Upper lobe of left lung (tissue), 6 donors: ENCODE measurements around the gene CFAP97D1. TPM values are rescaled to one million over a fixed set of nuclear protein-coding genes. Genes with fewer than 3 reads are reported as not detected.

Experiments
- ATAC-seq, 2 donors: fragments of 200-7000 bp; cut with Tn5 transposase; one replicate each; pipeline ENCODE4 v1.9.1; 2022; ENCODE audit warnings: mild to moderate bottlenecking in 2 of 2, moderate library complexity in 2 of 2; ENCODE audit not compliant: low FRiP score in 2 of 2
- DNase-seq, 2 donors: peaks; one replicate each; pipeline ENCODE4 v3.0.0-alpha.2; 2019 to 2020
- H3K27ac ChIP-seq, 4 donors: fragments of 200-600 bp; sonication (generic); one replicate each; pipeline ENCODE4 v1.5.1; 2016 to 2019
- H3K27me3 ChIP-seq, 4 donors: fragments of 200-600 bp; sonication (generic); one replicate each; pipeline ENCODE4 v1.5.1; 2017 to 2019
- H3K36me3 ChIP-seq, 4 donors: fragments of 200-600 bp; sonication (generic); one replicate each; pipeline ENCODE4 v1.5.1; 2016 to 2019
- H3K4me1 ChIP-seq, 4 donors: fragments of 200-600 bp; sonication (generic); one replicate each; pipeline ENCODE4 v1.5.1; 2018 to 2019
- H3K4me3 ChIP-seq, 4 donors: fragments of 200-600 bp; sonication (generic); one replicate each; pipeline ENCODE4 v1.5.1; 2017 to 2019; ENCODE audit warnings: mild to moderate bottlenecking in 2 of 4, moderate library complexity in 1 of 4
- H3K9me3 ChIP-seq, 4 donors: fragments of 200-600 bp; sonication (generic); one replicate each; pipeline ENCODE4 v1.5.1; 2018 to 2019
- EP300 ChIP-seq, 4 donors: sonication (generic); formaldehyde crosslinking; IDR thresholded peaks; one replicate each; pipeline ENCODE4 v1.5.1; 2017; ENCODE audit warnings: antibody characterized with exemption in 4 of 4, control low read depth in 2 of 4
- POLR2A ChIP-seq, 4 donors: fragments of 450-650 bp; IDR thresholded peaks; one replicate each; pipeline ENCODE4 v1.5.1; 2016 to 2017; ENCODE audit warnings: antibody characterized with exemption in 4 of 4, mild to moderate bottlenecking in 2 of 4
- POLR2AphosphoS5 ChIP-seq, 2 donors: sonication (generic); formaldehyde crosslinking; IDR thresholded peaks; one replicate each; pipeline ENCODE4 v1.5.1; 2017; ENCODE audit warnings: antibody characterized with exemption in 2 of 2
- WGBS, 2 donors: methylation state at CpG; one replicate each; pipeline ENCODE4 v1.1.5; 2017 to 2018; 5-methylcytosine and 5-hydroxymethylcytosine counted together
- total RNA-seq, 6 donors: library from RNA; depleted of rRNA in 4 of 6; stranded (reverse); fragments of >200 nt in 4 of 6; gene quantifications; one replicate each; pipeline versions ENCODE4 v1.1.0 to v1.2.1, GENCODE V29; 2016 to 2021
- TF ChIP-seq, protein P1 (sequence below), 6 experiments: fragments of 450-650 bp in 4 of 6; fragments of 200-600 bp in 2 of 6; sonication (generic) in 2 of 6; IDR thresholded peaks; one replicate each; pipeline ENCODE4 v1.5.1; 2016 to 2019; ENCODE audit warnings: antibody characterized with exemption in 6 of 6
- donor health status: DM: no; HTN: no; CAD: no; lungs with moderate emphysema.
- donor health status: DM: no; HTN: yes; CAD: no; lungs with severe emphysema.

CFAP97D1 gene
- total RNA-seq, 6 donors from 2014 or later, result 0.17 TPM; not detected in 5

- TF ChIP-seq, protein P1, sequence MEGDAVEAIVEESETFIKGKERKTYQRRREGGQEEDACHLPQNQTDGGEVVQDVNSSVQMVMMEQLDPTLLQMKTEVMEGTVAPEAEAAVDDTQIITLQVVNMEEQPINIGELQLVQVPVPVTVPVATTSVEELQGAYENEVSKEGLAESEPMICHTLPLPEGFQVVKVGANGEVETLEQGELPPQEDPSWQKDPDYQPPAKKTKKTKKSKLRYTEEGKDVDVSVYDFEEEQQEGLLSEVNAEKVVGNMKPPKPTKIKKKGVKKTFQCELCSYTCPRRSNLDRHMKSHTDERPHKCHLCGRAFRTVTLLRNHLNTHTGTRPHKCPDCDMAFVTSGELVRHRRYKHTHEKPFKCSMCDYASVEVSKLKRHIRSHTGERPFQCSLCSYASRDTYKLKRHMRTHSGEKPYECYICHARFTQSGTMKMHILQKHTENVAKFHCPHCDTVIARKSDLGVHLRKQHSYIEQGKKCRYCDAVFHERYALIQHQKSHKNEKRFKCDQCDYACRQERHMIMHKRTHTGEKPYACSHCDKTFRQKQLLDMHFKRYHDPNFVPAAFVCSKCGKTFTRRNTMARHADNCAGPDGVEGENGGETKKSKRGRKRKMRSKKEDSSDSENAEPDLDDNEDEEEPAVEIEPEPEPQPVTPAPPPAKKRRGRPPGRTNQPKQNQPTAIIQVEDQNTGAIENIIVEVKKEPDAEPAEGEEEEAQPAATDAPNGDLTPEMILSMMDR (IDR thresholded peaks at IDR 0.05), result no peak
- TF ChIP-seq EP300 (IDR thresholded peaks at IDR 0.05), result no peak
- no peak for TF ChIP-seq POLR2AphosphoS5 (IDR thresholded peaks at IDR 0.05)
- TF ChIP-seq POLR2A (IDR thresholded peaks at IDR 0.05), result no peak
- peaks cover 0 to 87% (median 36%) of the 10 kb centered on the region in 4 donors for H3K36me3 ChIP-seq
- DNase-seq (no peak), ATAC-seq (no peak)
- WGBS, 2 donors, result 19 to 28% methylated on average over 1 of the region's 1 CpG
- no peaks in the 10 kb centered on the region for H3K9me3 ChIP-seq
- peaks cover 0 to 5% (median 2%) of the 10 kb centered on the region in 4 donors for H3K4me1 ChIP-seq
- H3K4me3 ChIP-seq, result no peak overlapping the region
- H3K27ac ChIP-seq, result no peak overlapping the region
- H3K27me3 ChIP-seq, result no peaks in the 10 kb centered on the region
These were observed 34.5 kb downstream of the CFAP97D1 start for GRCh38 chr17:43814714-43815113.

GRCh38 chr17:43816336-43817320 is 36.4 kb downstream of the CFAP97D1 start:
- DNase-seq (no peak), ATAC-seq (no peak)
- no peaks in the 10 kb centered on the region for H3K27me3 ChIP-seq
- no peak for TF ChIP-seq POLR2A (IDR thresholded peaks at IDR 0.05)
- TF ChIP-seq, protein P1 (IDR thresholded peaks at IDR 0.05), result no peak
- no peak for TF ChIP-seq POLR2AphosphoS5 (IDR thresholded peaks at IDR 0.05)
- H3K36me3 ChIP-seq, result peaks cover 0 to 90% (median 33%) of the 10 kb centered on the region in 4 donors
- 94 to 96% methylated on average over 20 to 24 of the region's 24 CpGs for WGBS, 2 donors
- H3K4me1 ChIP-seq, result peaks cover 0 to 5% (median 2%) of the 10 kb centered on the region in 4 donors
- H3K4me3 ChIP-seq, result no peak overlapping the region
- H3K9me3 ChIP-seq, result no peaks in the 10 kb centered on the region
- no peak overlapping the region for H3K27ac ChIP-seq

DNA sequence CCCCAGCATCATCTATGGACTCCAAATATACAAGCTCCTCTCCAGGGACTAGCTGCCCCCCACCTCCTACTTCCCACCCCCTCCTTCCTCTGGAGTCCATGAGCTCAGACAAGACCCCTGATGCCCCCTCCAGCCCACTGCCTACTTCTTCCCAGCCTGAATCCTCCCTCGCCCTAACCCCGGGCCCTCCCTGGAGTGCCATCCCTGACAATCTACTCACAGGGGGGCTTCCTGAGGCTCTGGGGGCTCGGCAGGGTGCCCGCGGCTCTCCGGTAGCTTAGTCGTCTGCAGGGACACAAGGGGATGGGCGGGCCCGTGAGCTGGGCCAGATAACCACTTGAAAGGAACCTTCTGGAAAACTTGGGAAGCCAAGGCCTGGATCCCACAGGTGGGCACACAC is 37.6 kb downstream of the CFAP97D1 start:
- peaks cover 0 to 79% (median 30%) of the 10 kb centered on the region in 4 donors for H3K36me3 ChIP-seq
- no peak for ATAC-seq
- 92 to 100% methylated on average over 2 to 5 of the region's 9 CpGs for WGBS, 2 donors
- no peak for DNase-seq
- no peaks in the 10 kb centered on the region for H3K9me3 ChIP-seq
- H3K27ac ChIP-seq, result no peak overlapping the region
- TF ChIP-seq EP300 (IDR thresholded peaks at IDR 0.05) (no peak), POLR2AphosphoS5 (IDR thresholded peaks at IDR 0.05) (no peak)
- H3K27me3 ChIP-seq, result no peaks in the 10 kb centered on the region
- H3K4me1 ChIP-seq, result peaks cover 3 to 10% (median 7%) of the 10 kb centered on the region in 4 donors
- no peak overlapping the region for H3K4me3 ChIP-seq

- Histone ChIP-seq H3K27me3 (no peaks in the 10 kb centered on the region), H3K4me3 (no peak overlapping the region), H3K9me3 (no peaks in the 10 kb centered on the region), H3K4me1 (peaks cover 14 to 21% (median 17%) of the 10 kb centered on the region in 4 donors), H3K27ac (no peak overlapping the region), H3K36me3 (peaks cover 0 to 68% (median 19%) of the 10 kb centered on the region in 4 donors)
- WGBS, 2 donors, result 89 to 92% methylated on average over 5 of the region's 5 CpGs
- no peak for ATAC-seq
- no peak for DNase-seq
- TF ChIP-seq EP300 (IDR thresholded peaks at IDR 0.05) (no peak), POLR2A (IDR thresholded peaks at IDR 0.05) (no peak), POLR2AphosphoS5 (IDR thresholded peaks at IDR 0.05) (no peak)
- TF ChIP-seq, protein P1 (IDR thresholded peaks at IDR 0.05), result no peak
These were observed 38.7 kb downstream of the CFAP97D1 start for GRCh38 chr17:43818966-43819365.

DNA sequence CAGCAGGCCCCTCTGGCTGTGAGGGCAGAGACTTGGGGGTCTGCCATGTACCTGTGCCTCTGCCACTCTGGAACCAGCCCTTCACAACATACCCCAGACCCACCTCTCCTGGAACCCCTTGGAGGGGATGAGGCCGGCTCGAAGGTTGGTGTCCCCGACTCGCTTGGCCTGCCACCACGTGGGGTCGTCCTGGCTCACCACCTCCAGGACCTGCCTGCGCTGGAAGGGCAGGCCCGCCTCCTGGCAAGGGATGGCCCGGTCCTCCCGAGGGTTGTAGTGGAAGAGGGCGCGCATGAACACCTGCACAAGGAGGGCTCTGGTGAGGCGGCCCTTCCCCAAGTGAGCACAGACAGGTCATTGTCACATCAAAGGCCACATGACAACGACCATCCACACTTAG is 40.5 kb downstream of the CFAP97D1 start:
- no peak for TF ChIP-seq POLR2AphosphoS5 (IDR thresholded peaks at IDR 0.05)
- no peak for TF ChIP-seq POLR2A (IDR thresholded peaks at IDR 0.05)
- TF ChIP-seq EP300 (IDR thresholded peaks at IDR 0.05), result no peak
- TF ChIP-seq, protein P1 (IDR thresholded peaks at IDR 0.05), result no peak
- ATAC-seq (peak; percentile 5 to 8), DNase-seq (peak in 1 of 2 donors; percentile 68)
- H3K9me3 ChIP-seq, result no peaks in the 10 kb centered on the region
- H3K4me3 ChIP-seq, result no peak overlapping the region
- peaks cover 20 to 23% (median 21%) of the 10 kb centered on the region in 4 donors for H3K4me1 ChIP-seq
- H3K27ac ChIP-seq, result no peak overlapping the region
- H3K36me3 ChIP-seq, result peaks cover 4 to 65% (median 22%) of the 10 kb centered on the region in 4 donors
- H3K27me3 ChIP-seq, result no peaks in the 10 kb centered on the region
- whole genome bisulfite sequencing, 2 donors, result 93 to 94% methylated on average over 8 to 14 of the region's 14 CpGs
